ENCODE data around the gene VWF.

Gene VWF

GRCh38 chr12:5921027-5921909 lies 203.2 kb downstream of the VWF start:
- Histone ChIP-seq H3K4me1 (ENCODE audit: control insufficient read depth, insufficient read depth, low read length) (no peaks in the 10 kb centered on the region), H3K9me3 (ENCODE audit: control insufficient read depth, insufficient read depth, low read length) (no peaks in the 10 kb centered on the region), H3K4me3 (ENCODE audit: low read depth, low read length) (no peak overlapping the region), H3K36me3 (ENCODE audit: control insufficient read depth, insufficient read depth, low read length) (no peaks in the 10 kb centered on the region), H3K9ac (ENCODE audit: low read depth, low read length) (no peak overlapping the region), H3K27me3 (ENCODE audit: control insufficient read depth, insufficient read depth, low read length) (no peaks in the 10 kb centered on the region)

GRCh38 chr12:5916785-5917290 lies 207.6 kb downstream of the VWF start:
- Histone ChIP-seq H3K4me1 (ENCODE audit: control insufficient read depth, insufficient read depth, low read length) (no peaks in the 10 kb centered on the region), H3K36me3 (ENCODE audit: control insufficient read depth, insufficient read depth, low read length) (no peaks in the 10 kb centered on the region), H3K9ac (ENCODE audit: low read depth, low read length) (no peak overlapping the region), H3K27me3 (ENCODE audit: control insufficient read depth, insufficient read depth, low read length) (no peaks in the 10 kb centered on the region), H3K4me3 (ENCODE audit: low read depth, low read length) (no peak overlapping the region), H3K9me3 (ENCODE audit: control insufficient read depth, insufficient read depth, low read length) (no peaks in the 10 kb centered on the region)

- Histone ChIP-seq H3K27me3 (ENCODE audit: control insufficient read depth, insufficient read depth, low read length) (no peaks in the 10 kb centered on the region), H3K9ac (ENCODE audit: low read depth, low read length) (no peak overlapping the region), H3K36me3 (ENCODE audit: control insufficient read depth, insufficient read depth, low read length) (no peaks in the 10 kb centered on the region), H3K4me1 (ENCODE audit: control insufficient read depth, insufficient read depth, low read length) (no peaks in the 10 kb centered on the region), H3K4me3 (ENCODE audit: low read depth, low read length) (no peak overlapping the region), H3K9me3 (ENCODE audit: control insufficient read depth, insufficient read depth, low read length) (no peaks in the 10 kb centered on the region)
These were observed 209.0 kb downstream of the VWF start for GRCh38 chr12:5915511-5915910.

GRCh38 chr12:5914387-5915149 lies 209.9 kb downstream of the VWF start:
- H3K9ac ChIP-seq (ENCODE audit: low read depth, low read length): no peak overlapping the region
- H3K9me3 ChIP-seq (ENCODE audit: control insufficient read depth, insufficient read depth, low read length): no peaks in the 10 kb centered on the region
- H3K36me3 ChIP-seq (ENCODE audit: control insufficient read depth, insufficient read depth, low read length): no peaks in the 10 kb centered on the region
- H3K4me1 ChIP-seq (ENCODE audit: control insufficient read depth, insufficient read depth, low read length): no peaks in the 10 kb centered on the region
- H3K27me3 ChIP-seq (ENCODE audit: control insufficient read depth, insufficient read depth, low read length): no peaks in the 10 kb centered on the region
- H3K4me3 ChIP-seq (ENCODE audit: low read depth, low read length): no peak overlapping the region

GRCh38 chr12:5913387-5913786 lies 211.1 kb downstream of the VWF start:
- no peaks in the 10 kb centered on the region for H3K36me3 ChIP-seq (ENCODE audit: control insufficient read depth, insufficient read depth, low read length)
- H3K4me1 ChIP-seq (ENCODE audit: control insufficient read depth, insufficient read depth, low read length): no peaks in the 10 kb centered on the region
- H3K9ac ChIP-seq (ENCODE audit: low read depth, low read length): no peak overlapping the region
- no peaks in the 10 kb centered on the region for H3K27me3 ChIP-seq (ENCODE audit: control insufficient read depth, insufficient read depth, low read length)
- H3K9me3 ChIP-seq (ENCODE audit: control insufficient read depth, insufficient read depth, low read length): no peaks in the 10 kb centered on the region
- no peak overlapping the region for H3K4me3 ChIP-seq (ENCODE audit: low read depth, low read length)

- Histone ChIP-seq H3K27me3 (ENCODE audit: control insufficient read depth, insufficient read depth, low read length) (no peaks in the 10 kb centered on the region), H3K9me3 (ENCODE audit: control insufficient read depth, insufficient read depth, low read length) (no peaks in the 10 kb centered on the region), H3K4me1 (ENCODE audit: control insufficient read depth, insufficient read depth, low read length) (no peaks in the 10 kb centered on the region), H3K4me3 (ENCODE audit: low read depth, low read length) (no peak overlapping the region), H3K36me3 (ENCODE audit: control insufficient read depth, insufficient read depth, low read length) (no peaks in the 10 kb centered on the region), H3K9ac (ENCODE audit: low read depth, low read length) (no peak overlapping the region)
These were observed 211.8 kb downstream of the VWF start for GRCh38 chr12:5912437-5913334.

- Histone ChIP-seq H3K4me1 (ENCODE audit: control insufficient read depth, insufficient read depth, low read length) (no peaks in the 10 kb centered on the region), H3K27me3 (ENCODE audit: control insufficient read depth, insufficient read depth, low read length) (no peaks in the 10 kb centered on the region), H3K9ac (ENCODE audit: low read depth, low read length) (no peak overlapping the region), H3K9me3 (ENCODE audit: control insufficient read depth, insufficient read depth, low read length) (no peaks in the 10 kb centered on the region), H3K4me3 (ENCODE audit: low read depth, low read length) (no peak overlapping the region), H3K36me3 (ENCODE audit: control insufficient read depth, insufficient read depth, low read length) (no peaks in the 10 kb centered on the region)
These were observed 212.5 kb downstream of the VWF start for GRCh38 chr12:5912011-5912410.

GRCh38 chr12:5910790-5911548 lies 213.5 kb downstream of the VWF start:
- no peaks in the 10 kb centered on the region for H3K27me3 ChIP-seq (ENCODE audit: control insufficient read depth, insufficient read depth, low read length)
- H3K9ac ChIP-seq (ENCODE audit: low read depth, low read length): no peak overlapping the region
- no peak overlapping the region for H3K4me3 ChIP-seq (ENCODE audit: low read depth, low read length)
- no peaks in the 10 kb centered on the region for H3K36me3 ChIP-seq (ENCODE audit: control insufficient read depth, insufficient read depth, low read length)
- H3K9me3 ChIP-seq (ENCODE audit: control insufficient read depth, insufficient read depth, low read length): no peaks in the 10 kb centered on the region
- no peaks in the 10 kb centered on the region for H3K4me1 ChIP-seq (ENCODE audit: control insufficient read depth, insufficient read depth, low read length)

- H3K4me1 ChIP-seq (ENCODE audit: control insufficient read depth, insufficient read depth, low read length): no peaks in the 10 kb centered on the region
- H3K4me3 ChIP-seq (ENCODE audit: low read depth, low read length): no peak overlapping the region
- no peaks in the 10 kb centered on the region for H3K9me3 ChIP-seq (ENCODE audit: control insufficient read depth, insufficient read depth, low read length)
- H3K36me3 ChIP-seq (ENCODE audit: control insufficient read depth, insufficient read depth, low read length): no peaks in the 10 kb centered on the region
- no peak overlapping the region for H3K9ac ChIP-seq (ENCODE audit: low read depth, low read length)
- no peaks in the 10 kb centered on the region for H3K27me3 ChIP-seq (ENCODE audit: control insufficient read depth, insufficient read depth, low read length)
These were observed 214.9 kb downstream of the VWF start for GRCh38 chr12:5909560-5909959.

- H3K4me1 ChIP-seq (ENCODE audit: control insufficient read depth, insufficient read depth, low read length): no peaks in the 10 kb centered on the region
- no peak overlapping the region for H3K4me3 ChIP-seq (ENCODE audit: low read depth, low read length)
- no peaks in the 10 kb centered on the region for H3K27me3 ChIP-seq (ENCODE audit: control insufficient read depth, insufficient read depth, low read length)
- H3K36me3 ChIP-seq (ENCODE audit: control insufficient read depth, insufficient read depth, low read length): no peaks in the 10 kb centered on the region
- no peaks in the 10 kb centered on the region for H3K9me3 ChIP-seq (ENCODE audit: control insufficient read depth, insufficient read depth, low read length)
- no peak overlapping the region for H3K9ac ChIP-seq (ENCODE audit: low read depth, low read length)
These were observed 216.2 kb downstream of the VWF start for GRCh38 chr12:5908251-5908650.

GRCh38 chr12:5907807-5908206 lies 216.7 kb downstream of the VWF start:
- Histone ChIP-seq H3K4me3 (ENCODE audit: low read depth, low read length) (no peak overlapping the region), H3K4me1 (ENCODE audit: control insufficient read depth, insufficient read depth, low read length) (no peaks in the 10 kb centered on the region), H3K9me3 (ENCODE audit: control insufficient read depth, insufficient read depth, low read length) (no peaks in the 10 kb centered on the region), H3K36me3 (ENCODE audit: control insufficient read depth, insufficient read depth, low read length) (no peaks in the 10 kb centered on the region), H3K27me3 (ENCODE audit: control insufficient read depth, insufficient read depth, low read length) (no peaks in the 10 kb centered on the region), H3K9ac (ENCODE audit: low read depth, low read length) (no peak overlapping the region)
